Bronchial epithelial cell (primary cell): Measurements from ENCODE around the gene KIAA1586. TPM values are rescaled to one million over a fixed set of nuclear protein-coding genes. Genes with fewer than 3 reads are reported as not detected.

Experiments used
- DNase-seq: peaks from one replicate; pipeline ENCODE4 v3.0.0-alpha.2; 2010; ENCODE audit warnings: low read depth
- FAIRE-seq: peaks from 2 replicates; lab custom pipeline; 2011; peaks lifted over from hg19 to GRCh38; lab: Jason Lieb, UNC
- H3K27me3 ChIP-seq: 2 replicates; pipeline ENCODE4 v1.5.1; 2011; ENCODE audit warnings: low read length; ENCODE audit not compliant: control insufficient read depth, insufficient read depth
- H3K36me3 ChIP-seq: 2 replicates; pipeline ENCODE4 v1.5.1; 2011; ENCODE audit warnings: low read length; ENCODE audit not compliant: control insufficient read depth, insufficient read depth
- H3K4me3 ChIP-seq: 2 replicates; pipeline ENCODE4 v1.5.1; 2011; ENCODE audit warnings: mild to moderate bottlenecking, low read depth, low read length, control low read depth
- CTCF ChIP-seq: IDR thresholded peaks from 2 replicates; pipeline ENCODE4 v1.5.1; 2011; ENCODE audit warnings: mild to moderate bottlenecking, moderate library complexity, low read length, control low read depth, inconsistent platforms; ENCODE audit not compliant: insufficient read depth, severe bottlenecking
- total RNA-seq: library from RNA; depleted of rRNA; stranded (reverse); fragments of >200 nt; gene quantifications from 2 replicates; pipeline ENCODE4 v1.2.1, GENCODE V29; 2014

Gene KIAA1586
- total RNA-seq, 1 donor from 2014 or later = 4.5 TPM

DNA sequence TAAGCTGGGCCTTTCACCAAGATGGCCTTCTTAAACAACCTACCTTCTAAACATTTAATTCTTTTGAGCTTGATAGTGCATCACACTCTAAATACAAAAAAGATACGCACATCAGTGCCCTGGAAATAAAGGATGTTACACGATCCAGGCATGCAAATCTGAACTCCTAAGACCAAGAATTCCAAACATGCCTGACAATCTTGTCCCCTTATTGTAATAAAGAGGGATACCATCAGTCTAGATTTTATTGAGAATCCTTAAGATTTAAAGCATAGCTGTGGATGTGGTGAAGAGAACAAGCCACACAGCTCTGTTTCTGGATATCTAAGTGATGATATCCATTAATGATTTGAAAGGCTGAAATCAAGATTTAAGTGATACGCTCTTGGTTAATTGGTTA, 56.5 kb downstream of the KIAA1586 start:
- no peaks in the 10 kb centered on the region for H3K27me3 ChIP-seq
- no peak overlapping the region for H3K4me3 ChIP-seq
- DNase-seq (no peak), FAIRE-seq (no peak)
- TF ChIP-seq CTCF = no peak
- H3K36me3 ChIP-seq = peaks cover 4% of the 10 kb centered on the region

DNA sequence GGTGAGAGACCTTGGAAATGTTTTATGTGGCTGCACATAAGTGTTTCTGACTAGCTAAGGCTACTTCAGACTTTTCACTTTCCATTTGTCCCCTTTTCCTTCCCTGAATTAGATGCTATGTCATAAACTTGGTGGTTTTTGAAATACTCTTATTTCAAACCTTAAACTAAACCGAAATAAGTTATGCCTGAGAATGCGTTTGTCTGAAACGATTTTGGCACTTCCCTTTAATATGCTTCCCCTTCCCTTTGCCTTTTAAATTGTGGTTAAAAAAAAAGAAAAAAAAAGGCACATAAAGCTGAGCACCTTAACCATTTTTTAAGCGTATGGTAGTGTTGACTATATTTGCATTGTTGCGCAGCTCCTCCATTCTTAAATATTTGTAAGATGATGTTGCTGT, 57.8 kb downstream of the KIAA1586 start:
- Histone ChIP-seq H3K4me3 (no peak overlapping the region), H3K27me3 (no peaks in the 10 kb centered on the region), H3K36me3 (peaks cover 2% of the 10 kb centered on the region)
- DNase-seq = no peak
- TF ChIP-seq CTCF = no peak
- FAIRE-seq = no peak

Other genes with a start within 250 kb of the KIAA1586 start
- 0.53 and 1.3 TPM in 2 replicates for gene BEND6, start 91.6 kb upstream of the KIAA1586 start, total RNA-seq
- 51.6 and 52.4 TPM in 2 replicates for gene ZNF451, start 43.5 kb downstream of the KIAA1586 start, total RNA-seq
- 1.7 and 2.1 TPM in 2 replicates for gene BAG2, start 125.6 kb downstream of the KIAA1586 start, total RNA-seq
- 26.1 and 27.7 TPM in 2 replicates for gene RAB23, start 175.6 kb downstream of the KIAA1586 start, total RNA-seq